Ureter (tissue), 1 donor: ENCODE measurements around the gene ARIH1. TPM values are rescaled to one million over a fixed set of nuclear protein-coding genes. Genes with fewer than 3 reads are reported as not detected.

Experiments
- total RNA-seq: library from RNA; stranded (reverse); gene quantifications from one replicate; pipeline ENCODE4 v1.2.4, GENCODE V29; 2023
- donor health status: DM: yes; HTN: yes; CAD: no.

The ARIH1 gene
- total RNA-seq, 1 donor from 2014 or later: 163 TPM

Other genes starting within 250 kb of the ARIH1 start
- gene PKM, start 243.1 kb upstream of the ARIH1 start, total RNA-seq: 1,020 TPM
- gene PARP6, start 201.8 kb upstream of the ARIH1 start, total RNA-seq: 103 TPM
- gene CELF6, start 154.2 kb upstream of the ARIH1 start, total RNA-seq: 3.4 TPM
- gene HEXA, start 98.3 kb upstream of the ARIH1 start, total RNA-seq: 107 TPM
- gene TMEM202, start 76.0 kb upstream of the ARIH1 start, total RNA-seq: not detected
- gene GOLGA6B, start 180.4 kb downstream of the ARIH1 start, total RNA-seq: 0.36 TPM
- not detected for gene HIGD2B, start 211.9 kb downstream of the ARIH1 start, total RNA-seq
- gene BBS4, start 211.9 kb downstream of the ARIH1 start, total RNA-seq: 21.7 TPM